ENCODE results near the gene CALN1.

CALN1 gene

GRCh38 chr7:72127136-72127535, 285.0 kb downstream of the CALN1 start:
- H3K4me3 ChIP-seq (ENCODE audit: low read length) = no peak overlapping the region
- H3K27ac ChIP-seq (ENCODE audit: low read depth, low read length) = no peak overlapping the region
- H3K4me1 ChIP-seq (ENCODE audit: control insufficient read depth, insufficient read depth, low read length) = no peaks in the 10 kb centered on the region
- no peaks in the 10 kb centered on the region for H3K36me3 ChIP-seq (ENCODE audit: control insufficient read depth, insufficient read depth, low read length)
- no peaks in the 10 kb centered on the region for H3K27me3 ChIP-seq (ENCODE audit: control insufficient read depth, insufficient read depth, low read length)
- no peak overlapping the region for H3K9ac ChIP-seq (ENCODE audit: low read length)

- Histone ChIP-seq H3K4me3 (ENCODE audit: low read length) (no peak overlapping the region), H3K36me3 (ENCODE audit: control insufficient read depth, insufficient read depth, low read length) (no peaks in the 10 kb centered on the region), H3K27ac (ENCODE audit: low read depth, low read length) (no peak overlapping the region), H3K9ac (ENCODE audit: low read length) (no peak overlapping the region), H3K4me1 (ENCODE audit: control insufficient read depth, insufficient read depth, low read length) (no peaks in the 10 kb centered on the region), H3K27me3 (ENCODE audit: control insufficient read depth, insufficient read depth, low read length) (no peaks in the 10 kb centered on the region)
Observed at GRCh38 chr7:72123913-72124312, 288.2 kb downstream of the CALN1 start.

- no peaks in the 10 kb centered on the region for H3K27me3 ChIP-seq (ENCODE audit: control insufficient read depth, insufficient read depth, low read length)
- H3K9ac ChIP-seq (ENCODE audit: low read length) = no peak overlapping the region
- H3K36me3 ChIP-seq (ENCODE audit: control insufficient read depth, insufficient read depth, low read length) = no peaks in the 10 kb centered on the region
- H3K4me1 ChIP-seq (ENCODE audit: control insufficient read depth, insufficient read depth, low read length) = no peaks in the 10 kb centered on the region
- no peak overlapping the region for H3K4me3 ChIP-seq (ENCODE audit: low read length)
- H3K27ac ChIP-seq (ENCODE audit: low read depth, low read length) = no peak overlapping the region
Observed at GRCh38 chr7:72118366-72118765, 293.8 kb downstream of the CALN1 start.

- Histone ChIP-seq H3K27ac (ENCODE audit: low read depth, low read length) (no peak overlapping the region), H3K27me3 (ENCODE audit: control insufficient read depth, insufficient read depth, low read length) (no peaks in the 10 kb centered on the region), H3K4me3 (ENCODE audit: low read length) (no peak overlapping the region), H3K4me1 (ENCODE audit: control insufficient read depth, insufficient read depth, low read length) (no peaks in the 10 kb centered on the region), H3K9ac (ENCODE audit: low read length) (no peak overlapping the region), H3K36me3 (ENCODE audit: control insufficient read depth, insufficient read depth, low read length) (no peaks in the 10 kb centered on the region)
Observed at GRCh38 chr7:72114129-72114528, 298.0 kb downstream of the CALN1 start.

- no peak overlapping the region for H3K9ac ChIP-seq (ENCODE audit: low read length)
- no peak overlapping the region for H3K4me3 ChIP-seq (ENCODE audit: low read length)
- H3K27ac ChIP-seq (ENCODE audit: low read depth, low read length) = no peak overlapping the region
- H3K36me3 ChIP-seq (ENCODE audit: control insufficient read depth, insufficient read depth, low read length) = no peaks in the 10 kb centered on the region
- no peaks in the 10 kb centered on the region for H3K4me1 ChIP-seq (ENCODE audit: control insufficient read depth, insufficient read depth, low read length)
- no peaks in the 10 kb centered on the region for H3K27me3 ChIP-seq (ENCODE audit: control insufficient read depth, insufficient read depth, low read length)
Observed at GRCh38 chr7:72112992-72113391, 299.1 kb downstream of the CALN1 start.

GRCh38 chr7:72112530-72112929, 299.6 kb downstream of the CALN1 start:
- Histone ChIP-seq H3K4me1 (ENCODE audit: control insufficient read depth, insufficient read depth, low read length) (no peaks in the 10 kb centered on the region), H3K27ac (ENCODE audit: low read depth, low read length) (no peak overlapping the region), H3K9ac (ENCODE audit: low read length) (no peak overlapping the region), H3K36me3 (ENCODE audit: control insufficient read depth, insufficient read depth, low read length) (no peaks in the 10 kb centered on the region), H3K27me3 (ENCODE audit: control insufficient read depth, insufficient read depth, low read length) (no peaks in the 10 kb centered on the region), H3K4me3 (ENCODE audit: low read length) (no peak overlapping the region)

GRCh38 chr7:72111086-72111485, 301.1 kb downstream of the CALN1 start:
- Histone ChIP-seq H3K27me3 (ENCODE audit: control insufficient read depth, insufficient read depth, low read length) (no peaks in the 10 kb centered on the region), H3K9ac (ENCODE audit: low read length) (no peak overlapping the region), H3K4me3 (ENCODE audit: low read length) (no peak overlapping the region), H3K27ac (ENCODE audit: low read depth, low read length) (no peak overlapping the region), H3K4me1 (ENCODE audit: control insufficient read depth, insufficient read depth, low read length) (no peaks in the 10 kb centered on the region), H3K36me3 (ENCODE audit: control insufficient read depth, insufficient read depth, low read length) (no peaks in the 10 kb centered on the region)

GRCh38 chr7:72109566-72109965, 302.6 kb downstream of the CALN1 start:
- no peak overlapping the region for H3K27ac ChIP-seq (ENCODE audit: low read depth, low read length)
- no peaks in the 10 kb centered on the region for H3K4me1 ChIP-seq (ENCODE audit: control insufficient read depth, insufficient read depth, low read length)
- no peak overlapping the region for H3K9ac ChIP-seq (ENCODE audit: low read length)
- no peak overlapping the region for H3K4me3 ChIP-seq (ENCODE audit: low read length)
- no peaks in the 10 kb centered on the region for H3K36me3 ChIP-seq (ENCODE audit: control insufficient read depth, insufficient read depth, low read length)
- no peaks in the 10 kb centered on the region for H3K27me3 ChIP-seq (ENCODE audit: control insufficient read depth, insufficient read depth, low read length)

- Histone ChIP-seq H3K9ac (ENCODE audit: low read length) (no peak overlapping the region), H3K4me1 (ENCODE audit: control insufficient read depth, insufficient read depth, low read length) (no peaks in the 10 kb centered on the region), H3K4me3 (ENCODE audit: low read length) (no peak overlapping the region), H3K27me3 (ENCODE audit: control insufficient read depth, insufficient read depth, low read length) (no peaks in the 10 kb centered on the region), H3K27ac (ENCODE audit: low read depth, low read length) (no peak overlapping the region), H3K36me3 (ENCODE audit: control insufficient read depth, insufficient read depth, low read length) (no peaks in the 10 kb centered on the region)
Observed at GRCh38 chr7:72106405-72106804, 305.7 kb downstream of the CALN1 start.

GRCh38 chr7:72101444-72101843, 310.7 kb downstream of the CALN1 start:
- no peaks in the 10 kb centered on the region for H3K4me1 ChIP-seq (ENCODE audit: control insufficient read depth, insufficient read depth, low read length)

GRCh38 chr7:72099784-72100183, 312.4 kb downstream of the CALN1 start:
- no peak overlapping the region for H3K4me3 ChIP-seq (ENCODE audit: low read length)
- no peak overlapping the region for H3K27ac ChIP-seq (ENCODE audit: low read depth, low read length)
- no peaks in the 10 kb centered on the region for H3K4me1 ChIP-seq (ENCODE audit: control insufficient read depth, insufficient read depth, low read length)
- no peaks in the 10 kb centered on the region for H3K27me3 ChIP-seq (ENCODE audit: control insufficient read depth, insufficient read depth, low read length)
- no peaks in the 10 kb centered on the region for H3K36me3 ChIP-seq (ENCODE audit: control insufficient read depth, insufficient read depth, low read length)
- no peak overlapping the region for H3K9ac ChIP-seq (ENCODE audit: low read length)

More at GRCh38 chr7:72101444-72101843, 310.7 kb downstream of the CALN1 start:
- H3K27ac ChIP-seq (ENCODE audit: low read depth, low read length) = no peak overlapping the region
- no peaks in the 10 kb centered on the region for H3K36me3 ChIP-seq (ENCODE audit: control insufficient read depth, insufficient read depth, low read length)
- H3K9ac ChIP-seq (ENCODE audit: low read length) = no peak overlapping the region
- no peaks in the 10 kb centered on the region for H3K27me3 ChIP-seq (ENCODE audit: control insufficient read depth, insufficient read depth, low read length)
- no peak overlapping the region for H3K4me3 ChIP-seq (ENCODE audit: low read length)

- Histone ChIP-seq H3K36me3 (ENCODE audit: control insufficient read depth, insufficient read depth, low read length) (no peaks in the 10 kb centered on the region), H3K27me3 (ENCODE audit: control insufficient read depth, insufficient read depth, low read length) (no peaks in the 10 kb centered on the region)
Observed at GRCh38 chr7:72098807-72099580, 313.1 kb downstream of the CALN1 start.

GRCh38 chr7:72097226-72097625, 314.9 kb downstream of the CALN1 start:
- H3K4me1 ChIP-seq (ENCODE audit: control insufficient read depth, insufficient read depth, low read length) = no peaks in the 10 kb centered on the region
- no peak overlapping the region for H3K4me3 ChIP-seq (ENCODE audit: low read length)
- H3K9ac ChIP-seq (ENCODE audit: low read length) = no peak overlapping the region
- H3K27me3 ChIP-seq (ENCODE audit: control insufficient read depth, insufficient read depth, low read length) = no peaks in the 10 kb centered on the region
- H3K27ac ChIP-seq (ENCODE audit: low read depth, low read length) = no peak overlapping the region
- no peaks in the 10 kb centered on the region for H3K36me3 ChIP-seq (ENCODE audit: control insufficient read depth, insufficient read depth, low read length)

More at GRCh38 chr7:72098807-72099580, 313.1 kb downstream of the CALN1 start:
- no peak overlapping the region for H3K4me3 ChIP-seq (ENCODE audit: low read length)
- no peaks in the 10 kb centered on the region for H3K4me1 ChIP-seq (ENCODE audit: control insufficient read depth, insufficient read depth, low read length)
- no peak overlapping the region for H3K27ac ChIP-seq (ENCODE audit: low read depth, low read length)
- no peak overlapping the region for H3K9ac ChIP-seq (ENCODE audit: low read length)

Data from rectal smooth muscle tissue (tissue), 1 donor.